ENCODE data around the gene ZNF644. TPM values are rescaled to one million over a fixed set of nuclear protein-coding genes. Genes with fewer than 3 reads are reported as not detected.
"Not testable (repeated sequence)": the region's sequence is repeated elsewhere in the genome, so short reads cannot be mapped to it uniquely, and the experiment has no call there.

The ZNF644 gene
- total and polyA plus RNA-seq, 7 donors: 16.3 to 35.6 (median 27.5) TPM

GRCh38 chr1:91059157-91059556 is 37.3 kb upstream of the ZNF644 start:
- H3K9me3 ChIP-seq: no peaks in the 10 kb centered on the region
- H3K4me3 ChIP-seq: no peak overlapping the region
- no peak overlapping the region for H3K27ac ChIP-seq
- no peak for ATAC-seq
- no peaks in the 10 kb centered on the region for H3K27me3 ChIP-seq (ENCODE audit: insufficient read depth in 3 of 3, low read length in 2 of 3)
- H3K36me3 ChIP-seq (ENCODE audit: insufficient read depth in 1 of 2, low read depth in 1 of 2): no peaks in the 10 kb centered on the region
- no peaks in the 10 kb centered on the region for H3K4me1 ChIP-seq
- no peak for DNase-seq
- intact Hi-C loops (cut with DNase I): no loop called here
- no peak for TF ChIP-seq CTCF (IDR thresholded peaks at IDR 0.05)
- 59 to 81% (median 69%) methylated on average over 2 of the region's 2 CpGs for WGBS, 3 donors

DNA sequence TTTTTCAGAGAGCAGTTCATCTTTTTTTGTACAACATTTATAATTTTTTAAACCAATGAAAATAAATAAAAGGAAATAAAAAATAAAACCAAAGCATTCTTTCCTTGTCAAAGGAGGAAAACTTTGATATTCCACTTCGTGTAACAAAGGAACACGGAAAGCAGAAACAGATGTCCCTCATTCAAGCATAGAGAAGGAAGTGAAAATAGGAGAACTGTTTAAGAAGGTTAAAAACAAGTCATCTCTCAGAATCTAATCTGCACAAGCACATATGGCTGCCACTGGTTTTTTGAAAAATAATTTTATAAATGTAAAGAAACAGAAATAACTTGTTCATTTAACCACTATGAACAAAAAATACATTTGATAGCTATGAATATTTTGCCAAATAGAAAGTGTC is 35.9 kb upstream of the ZNF644 start:
- no peaks in the 10 kb centered on the region for H3K4me1 ChIP-seq
- ATAC-seq (no peak), DNase-seq (no peak)
- H3K36me3 ChIP-seq (ENCODE audit: insufficient read depth in 1 of 2, low read depth in 1 of 2): no peaks in the 10 kb centered on the region
- H3K4me3 ChIP-seq: no peak overlapping the region
- intact Hi-C loops (cut with DNase I): no loop called here
- TF ChIP-seq CTCF (IDR thresholded peaks at IDR 0.05): no peak
- 45 to 51% (median 50%) methylated on average over 2 of the region's 2 CpGs for WGBS, 3 donors
- no peaks in the 10 kb centered on the region for H3K27me3 ChIP-seq (ENCODE audit: insufficient read depth in 3 of 3, low read length in 2 of 3)
- no peaks in the 10 kb centered on the region for H3K9me3 ChIP-seq
- no peak overlapping the region for H3K27ac ChIP-seq

- Histone ChIP-seq H3K4me1 (no peaks in the 10 kb centered on the region), H3K9me3 (no peaks in the 10 kb centered on the region), H3K36me3 (ENCODE audit: insufficient read depth in 1 of 2, low read depth in 1 of 2) (no peaks in the 10 kb centered on the region), H3K4me3 (no peak overlapping the region), H3K27me3 (ENCODE audit: insufficient read depth in 3 of 3, low read length in 2 of 3) (no peaks in the 10 kb centered on the region), H3K27ac (no peak overlapping the region)
- DNase-seq: no peak
- intact Hi-C loops (cut with DNase I): no loop called here
- 84 to 97% (median 85%) methylated on average over 2 of the region's 2 CpGs for WGBS, 3 donors
- no peak for ATAC-seq
- no peak for TF ChIP-seq CTCF (IDR thresholded peaks at IDR 0.05)
Observed at GRCh38 chr1:91054780-91055481, 33.1 kb upstream of the ZNF644 start.

- Histone ChIP-seq H3K9me3 (no peaks in the 10 kb centered on the region), H3K4me3 (no peak overlapping the region), H3K4me1 (no peaks in the 10 kb centered on the region), H3K27ac (no peak overlapping the region), H3K27me3 (ENCODE audit: insufficient read depth in 3 of 3, low read length in 2 of 3) (no peaks in the 10 kb centered on the region), H3K36me3 (ENCODE audit: insufficient read depth in 1 of 2, low read depth in 1 of 2) (no peaks in the 10 kb centered on the region)
- 34 to 41% (median 38%) methylated on average over 2 of the region's 2 CpGs for WGBS, 3 donors
- intact Hi-C loops (cut with DNase I): no loop called here
- DNase-seq (no peak), ATAC-seq (no peak)
- TF ChIP-seq CTCF (IDR thresholded peaks at IDR 0.05): no peak
Observed at GRCh38 chr1:91053630-91054029, 31.8 kb upstream of the ZNF644 start.

DNA sequence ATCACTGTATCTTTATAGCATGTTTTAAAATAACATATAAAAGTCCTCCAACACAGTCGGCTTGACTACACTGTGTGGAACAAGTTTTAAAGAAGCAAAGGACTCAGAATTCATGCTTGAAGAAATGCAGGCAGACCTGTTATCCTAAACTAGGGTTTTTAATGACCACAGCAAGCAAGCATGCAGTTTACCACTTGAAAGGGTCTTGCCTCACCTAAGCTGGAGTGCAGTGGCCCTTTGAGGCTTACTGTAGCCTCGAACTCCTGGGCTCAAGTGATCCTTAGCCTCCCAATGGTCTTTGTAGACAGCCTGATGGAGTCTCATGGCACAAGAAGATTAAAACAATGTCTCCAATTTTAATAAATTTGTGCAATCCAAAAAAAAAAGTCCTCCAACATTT is 27.7 kb upstream of the ZNF644 start:
- H3K27me3 ChIP-seq (ENCODE audit: insufficient read depth in 3 of 3, low read length in 2 of 3); intact Hi-C loops (cut with DNase I); H3K4me1 ChIP-seq; H3K27ac ChIP-seq; H3K9me3 ChIP-seq; ATAC-seq; DNase-seq; H3K36me3 ChIP-seq (ENCODE audit: insufficient read depth in 1 of 2, low read depth in 1 of 2); H3K4me3 ChIP-seq: not testable (repeated sequence)
- WGBS, 3 donors: 71 to 79% (median 73%) methylated on average over 2 of the region's 2 CpGs

All from psoas muscle (tissue), 8 donors.